Lower leg skin (tissue), 3 donors: Measurements from ENCODE around the gene ZNF462.

Experiments
- CTCF ChIP-seq, 3 donors: fragments of 450-650 bp; IDR thresholded peaks; one replicate each; pipeline ENCODE4 v1.5.1; 2016; ENCODE audit warnings: antibody characterized with exemption in 3 of 3, mild to moderate bottlenecking in 3 of 3, moderate library complexity in 2 of 3
- POLR2A ChIP-seq, 2 donors: fragments of 450-650 bp; IDR thresholded peaks; one replicate each; pipeline ENCODE4 v1.6.1; 2016 to 2017; ENCODE audit warnings: antibody characterized with exemption in 2 of 2, mild to moderate bottlenecking in 1 of 2, moderate library complexity in 1 of 2

- no peak for TF ChIP-seq CTCF (IDR thresholded peaks at IDR 0.05)
- TF ChIP-seq POLR2A (IDR thresholded peaks at IDR 0.05), result no peak
These were observed 701 bp upstream of the ZNF462 start for GRCh38 chr9:106862110-106862820.
